Dendritic cell treated with granulocyte-macrophage colony-stimulating factor and Interleukin-4, amounts not matched to agents 40 ng/mL and 50 ng/mL, for 4 days (primary cell): ENCODE measurements around the gene A4GNT.

ENCODE experiments used
- H3K27ac Mint-ChIP-seq: one replicate; pipeline ENCODE4 v1.8.0; 2022; ENCODE audit warnings: mild to moderate bottlenecking, mixed read lengths
- H3K27me3 Mint-ChIP-seq: one replicate; pipeline ENCODE4 v1.8.0; 2022; ENCODE audit warnings: mild to moderate bottlenecking, mixed read lengths
- H3K36me3 Mint-ChIP-seq: one replicate; pipeline ENCODE4 v1.8.0; 2022; ENCODE audit warnings: low read depth, mixed read lengths
- H3K4me1 Mint-ChIP-seq: one replicate; pipeline ENCODE4 v1.8.0; 2022; ENCODE audit warnings: low read depth, mixed read lengths
- H3K4me3 Mint-ChIP-seq: one replicate; pipeline ENCODE4 v1.8.0; 2022; ENCODE audit warnings: mild to moderate bottlenecking, moderate library complexity, mixed read lengths
- H3K9me3 Mint-ChIP-seq: one replicate; pipeline ENCODE4 v1.8.0; 2022; ENCODE audit warnings: mixed read lengths
- intact Hi-C: fragments of 100-400 bp; cut with micrococcal nuclease; formaldehyde crosslinking; loops from one replicate; pipeline ENCODE4 v1.15.0; 2022

The A4GNT gene

DNA sequence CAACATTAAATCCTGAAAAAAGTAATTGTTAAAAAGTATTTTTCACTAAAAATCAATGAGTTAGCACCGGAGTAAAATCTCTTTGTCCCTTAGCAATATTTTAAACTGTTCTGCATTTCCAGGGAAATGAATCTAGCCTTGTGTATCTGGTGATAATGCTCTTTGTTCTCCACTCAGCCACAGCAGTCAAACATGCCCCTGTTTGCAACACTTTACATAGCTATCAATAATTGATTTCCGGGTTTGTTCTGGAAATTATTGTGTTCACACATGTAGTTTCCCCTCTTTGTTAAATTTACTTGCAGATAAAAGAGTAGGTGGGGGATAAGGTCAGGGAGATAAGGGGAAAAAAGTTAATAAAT is 3.6 kb upstream of the A4GNT start:
- Mint-ChIP-seq H3K9me3 (no peaks in the 10 kb centered on the region), H3K4me3 (peak overlapping the region; percentile 4), H3K27ac (peak overlapping the region; percentile 83), H3K4me1 (peaks cover 84% of the 10 kb centered on the region), H3K36me3 (no peaks in the 10 kb centered on the region), H3K27me3 (no peaks in the 10 kb centered on the region)
- intact Hi-C loops = no loop called here

- Mint-ChIP-seq H3K9me3 (no peaks in the 10 kb centered on the region), H3K27me3 (no peaks in the 10 kb centered on the region), H3K27ac (peak overlapping the region; percentile 83), H3K4me1 (peaks cover 81% of the 10 kb centered on the region), H3K4me3 (peak overlapping the region; percentile 34), H3K36me3 (no peaks in the 10 kb centered on the region)
- intact Hi-C loops = no loop called here
These were observed 3.1 kb upstream of the A4GNT start for GRCh38 chr3:138135146-138135832.

DNA sequence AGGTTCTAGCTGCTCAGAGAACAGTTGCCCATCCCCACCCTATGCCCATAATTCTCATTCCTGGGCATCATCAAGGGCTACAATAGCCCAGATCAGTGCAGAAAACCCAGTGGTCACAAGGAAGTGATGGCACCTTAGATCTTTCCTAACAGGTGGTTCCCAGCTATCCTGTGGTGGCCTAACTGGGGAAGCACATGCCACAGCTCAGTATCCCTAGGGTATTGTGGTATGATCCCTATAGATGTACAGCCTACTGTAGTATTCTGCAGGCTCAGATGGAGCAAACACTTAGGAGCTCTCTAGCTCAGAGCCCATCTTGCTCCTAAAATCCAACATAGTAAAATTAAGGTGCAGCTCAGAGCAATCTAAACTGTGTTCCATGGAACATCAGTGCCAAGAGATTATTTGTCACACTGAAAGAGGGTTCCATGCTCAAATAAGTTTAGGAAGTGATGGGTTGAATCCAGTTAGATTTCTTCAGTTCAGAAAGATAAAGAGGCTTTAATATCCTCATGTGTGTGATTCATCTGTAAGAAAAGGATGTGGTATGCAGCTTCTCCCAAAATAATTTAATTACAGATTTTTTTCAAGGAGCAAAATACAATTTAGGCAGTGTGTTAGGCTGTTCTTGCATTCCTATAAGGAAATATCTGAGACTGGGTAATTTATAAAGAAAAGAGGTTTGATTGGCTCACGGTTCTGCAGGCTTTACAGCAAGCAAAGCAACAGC is 4.4 kb downstream of the A4GNT start:
- Mint-ChIP-seq H3K27ac (peak overlapping the region; percentile 53), H3K4me3 (no peak overlapping the region), H3K36me3 (no peaks in the 10 kb centered on the region), H3K9me3 (no peaks in the 10 kb centered on the region), H3K4me1 (peaks cover 65% of the 10 kb centered on the region), H3K27me3 (no peaks in the 10 kb centered on the region)
- intact Hi-C loops = no loop called here

- Mint-ChIP-seq H3K4me3 (peak overlapping the region; percentile 67), H3K4me1 (peaks cover 56% of the 10 kb centered on the region), H3K36me3 (no peaks in the 10 kb centered on the region), H3K27me3 (no peaks in the 10 kb centered on the region), H3K27ac (peak overlapping the region; percentile 91), H3K9me3 (no peaks in the 10 kb centered on the region)
- intact Hi-C loops = loop anchor here (2.0 kb wide), 1 partner anchor 13 kb away; no protein-coding TSS in a partner anchor
These were observed 6.5 kb downstream of the A4GNT start for GRCh38 chr3:138125548-138126221.

GRCh38 chr3:138124706-138125355 is 7.4 kb downstream of the A4GNT start:
- peak overlapping the region; percentile 91 for H3K27ac Mint-ChIP-seq
- H3K4me1 Mint-ChIP-seq = peaks cover 56% of the 10 kb centered on the region
- H3K9me3 Mint-ChIP-seq = no peaks in the 10 kb centered on the region
- peak overlapping the region; percentile 57 for H3K4me3 Mint-ChIP-seq
- H3K27me3 Mint-ChIP-seq = no peaks in the 10 kb centered on the region
- intact Hi-C loops = loop anchor here (2.0 kb wide), 1 partner anchor 14 kb away; no protein-coding TSS in a partner anchor
- H3K36me3 Mint-ChIP-seq = no peaks in the 10 kb centered on the region

DNA sequence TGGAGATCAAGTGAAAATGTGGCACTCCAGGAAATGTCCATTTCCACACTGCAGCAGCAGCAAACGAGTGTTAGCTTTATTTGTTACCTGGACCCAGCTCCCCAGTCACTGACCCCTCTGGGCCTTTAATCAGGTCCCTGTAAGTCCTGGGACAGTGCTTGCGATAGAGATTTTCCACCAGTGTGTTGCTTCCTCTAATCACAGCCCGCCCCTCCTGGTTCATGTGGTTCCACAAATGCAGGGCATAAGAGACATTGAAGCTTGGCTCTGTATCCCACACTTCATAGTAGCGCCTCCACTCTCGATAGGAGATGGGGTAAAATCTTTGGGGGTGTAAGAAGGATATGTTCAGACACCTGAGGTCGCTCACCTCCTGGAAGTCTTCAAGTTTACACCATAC is 8.0 kb downstream of the A4GNT start:
- Mint-ChIP-seq H3K36me3 (no peaks in the 10 kb centered on the region), H3K4me1 (peaks cover 53% of the 10 kb centered on the region), H3K27me3 (no peaks in the 10 kb centered on the region), H3K9me3 (no peaks in the 10 kb centered on the region), H3K27ac (peak overlapping the region; percentile 91), H3K4me3 (no peak overlapping the region)
- intact Hi-C loops = loop anchor here (2.0 kb wide), 1 partner anchor 15 kb away; no protein-coding TSS in a partner anchor

- Mint-ChIP-seq H3K36me3 (peaks cover 10% of the 10 kb centered on the region), H3K27ac (no peak overlapping the region), H3K27me3 (no peaks in the 10 kb centered on the region), H3K9me3 (no peaks in the 10 kb centered on the region), H3K4me3 (no peak overlapping the region), H3K4me1 (peaks cover 50% of the 10 kb centered on the region)
- intact Hi-C loops = loop anchor here (5.0 to 10.0 kb wide), 2 partner anchors 68 to 105 kb away; partner anchors contain the start of gene ARMC8
These were observed 12.8 kb downstream of the A4GNT start for GRCh38 chr3:138119423-138119766.

GRCh38 chr3:138118612-138119422 is 13.4 kb downstream of the A4GNT start:
- H3K27ac Mint-ChIP-seq = no peak overlapping the region
- intact Hi-C loops = loop anchor here (5.0 to 10.0 kb wide), 2 partner anchors 68 to 106 kb away; partner anchors contain the start of gene ARMC8
- no peaks in the 10 kb centered on the region for H3K27me3 Mint-ChIP-seq
- peaks cover 50% of the 10 kb centered on the region for H3K4me1 Mint-ChIP-seq
- peaks cover 10% of the 10 kb centered on the region for H3K36me3 Mint-ChIP-seq
- no peaks in the 10 kb centered on the region for H3K9me3 Mint-ChIP-seq
- no peak overlapping the region for H3K4me3 Mint-ChIP-seq

GRCh38 chr3:138114988-138115971 is 16.9 kb downstream of the A4GNT start, which contains the start of gene DZIP1L:
DZIP1L (minus strand) TSS chr3:138115608; CDS start chr3:138103971, 11,637 bp downstream.
- Mint-ChIP-seq H3K4me3 (peak within 1 kb of the TSS; percentile 98), H3K27me3 (no peaks in the 10 kb centered on the region), H3K27ac (peak within 1 kb of the TSS; percentile 95), H3K36me3 (peaks cover 26% of the 10 kb centered on the region), H3K9me3 (no peaks in the 10 kb centered on the region), H3K4me1 (peaks cover 57% of the 10 kb centered on the region)
- intact Hi-C loops = loop anchor here (1.0 to 10.0 kb wide), 4 partner anchors 34 to 110 kb away; partner anchors contain the start of genes ARMC8 and DBR1

DNA sequence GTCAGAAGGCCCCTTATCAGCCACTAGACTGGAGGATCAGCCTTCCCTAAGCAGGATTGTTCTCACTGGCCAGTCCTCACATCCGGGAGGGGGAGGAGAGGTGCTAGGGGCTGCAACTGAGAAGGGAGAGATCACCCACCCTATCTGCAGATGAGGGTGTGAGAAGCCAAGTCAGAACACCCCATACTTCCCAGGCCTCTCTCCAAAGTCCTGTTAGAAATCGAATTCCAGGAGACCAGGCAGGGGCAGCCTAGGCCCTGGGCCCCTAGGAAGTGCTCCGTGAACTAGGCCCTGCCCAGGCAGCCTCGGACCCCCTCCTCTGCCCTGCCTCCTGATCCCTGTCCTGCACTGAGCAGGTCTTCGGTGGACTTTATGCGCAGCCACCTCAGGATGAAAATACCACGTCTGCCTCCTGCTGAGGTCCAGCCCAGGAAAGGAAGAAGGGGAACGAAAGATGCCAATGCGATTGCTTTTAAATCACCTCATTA is 17.7 kb downstream of the A4GNT start:
- H3K27me3 Mint-ChIP-seq = no peaks in the 10 kb centered on the region
- intact Hi-C loops = loop anchor here (2.0 to 10.0 kb wide), 2 partner anchors 34 to 110 kb away; no protein-coding TSS in a partner anchor
- peaks cover 57% of the 10 kb centered on the region for H3K4me1 Mint-ChIP-seq
- peak overlapping the region; percentile 95 for H3K27ac Mint-ChIP-seq
- H3K36me3 Mint-ChIP-seq = peaks cover 26% of the 10 kb centered on the region
- H3K9me3 Mint-ChIP-seq = no peaks in the 10 kb centered on the region
- peak overlapping the region; percentile 98 for H3K4me3 Mint-ChIP-seq

DNA sequence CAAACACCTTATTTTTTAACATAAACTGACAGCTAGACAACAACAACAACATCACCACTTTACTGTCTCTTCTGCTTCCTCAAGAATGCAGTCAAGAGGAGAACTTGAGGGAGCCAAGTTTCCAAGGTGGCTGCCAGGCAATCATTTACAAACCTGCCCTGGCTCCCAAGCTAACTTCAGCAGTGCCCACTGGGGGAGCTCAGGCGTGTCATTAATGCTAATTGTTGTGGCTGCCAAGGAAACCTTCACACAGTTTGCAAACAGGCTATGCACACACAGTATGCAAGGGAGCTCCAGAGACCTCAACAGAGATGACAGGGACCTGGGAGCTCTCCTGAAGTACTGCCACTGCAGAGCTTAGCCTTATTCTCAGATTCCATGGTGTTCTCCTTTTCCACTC is 18.9 kb downstream of the A4GNT start:
- intact Hi-C loops = loop anchor here (10.0 kb wide), 1 partner anchor 111 kb away; no protein-coding TSS in a partner anchor
- peak overlapping the region; percentile 21 for H3K27ac Mint-ChIP-seq
- peaks cover 29% of the 10 kb centered on the region for H3K36me3 Mint-ChIP-seq
- no peaks in the 10 kb centered on the region for H3K27me3 Mint-ChIP-seq
- peaks cover 48% of the 10 kb centered on the region for H3K4me1 Mint-ChIP-seq
- no peak overlapping the region for H3K4me3 Mint-ChIP-seq
- no peaks in the 10 kb centered on the region for H3K9me3 Mint-ChIP-seq

DNA sequence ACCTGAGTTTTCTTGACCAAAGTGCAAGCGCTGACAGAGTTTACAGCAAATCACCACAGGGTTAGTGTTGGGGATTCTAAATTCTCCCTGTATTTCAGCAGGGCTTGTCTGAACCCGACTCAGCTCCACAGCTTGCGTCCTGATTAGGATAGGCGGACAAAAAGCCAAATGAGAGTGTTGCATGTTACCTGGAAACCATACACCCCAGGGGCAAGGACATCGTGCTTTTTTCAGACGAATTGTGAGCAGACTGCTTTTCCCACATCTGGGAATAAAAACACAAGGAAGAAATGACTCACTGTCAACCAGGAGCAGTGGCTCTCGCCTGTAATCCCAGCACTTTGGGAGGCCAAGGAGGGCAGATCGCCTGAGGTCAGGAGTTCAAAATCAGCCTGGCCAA is 19.8 kb downstream of the A4GNT start:
- H3K9me3 Mint-ChIP-seq = no peaks in the 10 kb centered on the region
- H3K27me3 Mint-ChIP-seq = no peaks in the 10 kb centered on the region
- H3K36me3 Mint-ChIP-seq = peaks cover 39% of the 10 kb centered on the region
- no peak overlapping the region for H3K27ac Mint-ChIP-seq
- peaks cover 51% of the 10 kb centered on the region for H3K4me1 Mint-ChIP-seq
- intact Hi-C loops = loop anchor here (10.0 kb wide), 1 partner anchor 112 kb away; no protein-coding TSS in a partner anchor
- no peak overlapping the region for H3K4me3 Mint-ChIP-seq
